Lower lobe of right lung (tissue), 2 donors: ENCODE data around the gene VASP. TPM values are rescaled to one million over a fixed set of nuclear protein-coding genes. Genes with fewer than 3 reads are reported as not detected.

Source experiments
- ATAC-seq, 2 donors: fragments of 200-7000 bp; cut with Tn5 transposase; one replicate each; pipeline ENCODE4 v1.9.1; 2020 to 2022; ENCODE audit warnings: mild to moderate bottlenecking in 2 of 2, moderate library complexity in 2 of 2
- DNase-seq: peaks from one replicate; pipeline ENCODE4 v3.0.0-alpha.2; 2020
- H3K27ac ChIP-seq: fragments of 200-600 bp; one replicate; pipeline ENCODE4 v1.8.0; 2022
- H3K27me3 ChIP-seq: fragments of 200-600 bp; one replicate; pipeline ENCODE4 v1.8.0; 2022; ENCODE audit warnings: low read depth
- H3K36me3 ChIP-seq: fragments of 200-600 bp; one replicate; pipeline ENCODE4 v1.8.0; 2022; ENCODE audit warnings: mild to moderate bottlenecking
- H3K4me1 ChIP-seq: fragments of 200-600 bp; one replicate; pipeline ENCODE4 v1.8.0; 2022
- H3K4me3 ChIP-seq: fragments of 200-600 bp; one replicate; pipeline ENCODE4 v1.8.0; 2022; ENCODE audit warnings: mild to moderate bottlenecking
- H3K9me3 ChIP-seq: fragments of 200-600 bp; one replicate; pipeline ENCODE4 v1.8.0; 2022
- CTCF ChIP-seq: fragments of 200-600 bp; IDR thresholded peaks from one replicate; pipeline ENCODE4 v1.8.0; 2022; ENCODE audit warnings: antibody characterized with exemption, mild to moderate bottlenecking
- intact Hi-C: fragments of 100-400 bp; cut with DNase I; formaldehyde crosslinking; loops from one replicate; pipeline ENCODE4 v1.11.0; 2022
- total RNA-seq: library from RNA; stranded (reverse); fragmentation: NEBNext Ultra II Directional; extraction: Animal tissue kit (Norgen Biotek cat#: 25700); gene quantifications from one replicate; pipeline ENCODE4 v1.2.1, GENCODE V29; 2021
- donor health status: DM: no; HTN: yes; CAD: no; lungs with severe emphysema.

VASP gene
- total RNA-seq, 1 donor from 2014 or later, result 190 TPM

- DNase-seq, result no peak
- Histone ChIP-seq H3K4me3 (no peak overlapping the region), H3K27me3 (peaks cover 12% of the 10 kb centered on the region)
Observed at GRCh38 chr19:45471931-45472562, 35.2 kb upstream of the VASP start.

GRCh38 chr19:45472563-45473366 lies 34.5 kb upstream of the VASP start:
- Histone ChIP-seq H3K4me3 (no peak overlapping the region), H3K9me3 (no peaks in the 10 kb centered on the region), H3K27ac (no peak overlapping the region), H3K4me1 (peaks cover 40% of the 10 kb centered on the region), H3K27me3 (peaks cover 12% of the 10 kb centered on the region), H3K36me3 (no peaks in the 10 kb centered on the region)
- DNase-seq, result no peak
- no peak for ATAC-seq
- no peak for TF ChIP-seq CTCF
- intact Hi-C loops, result no loop called here

More at GRCh38 chr19:45471931-45472562, 35.2 kb upstream of the VASP start:
- intact Hi-C loops, result no loop called here
- Histone ChIP-seq H3K4me1 (peaks cover 37% of the 10 kb centered on the region), H3K9me3 (no peaks in the 10 kb centered on the region), H3K36me3 (no peaks in the 10 kb centered on the region), H3K27ac (no peak overlapping the region)
- TF ChIP-seq CTCF, result no peak
- no peak for ATAC-seq

GRCh38 chr19:45473367-45473681 lies 34.0 kb upstream of the VASP start:
- no peak overlapping the region for H3K4me3 ChIP-seq
- H3K9me3 ChIP-seq, result no peaks in the 10 kb centered on the region
- TF ChIP-seq CTCF, result no peak
- peaks cover 12% of the 10 kb centered on the region for H3K27me3 ChIP-seq
- intact Hi-C loops, result no loop called here
- DNase-seq (no peak), ATAC-seq (no peak)
- peaks cover 40% of the 10 kb centered on the region for H3K4me1 ChIP-seq
- no peaks in the 10 kb centered on the region for H3K36me3 ChIP-seq
- no peak overlapping the region for H3K27ac ChIP-seq

- no peak overlapping the region for H3K27ac ChIP-seq
- peaks cover 12% of the 10 kb centered on the region for H3K27me3 ChIP-seq
- H3K9me3 ChIP-seq, result no peaks in the 10 kb centered on the region
- H3K36me3 ChIP-seq, result no peaks in the 10 kb centered on the region
- intact Hi-C loops, result no loop called here
- no peak overlapping the region for H3K4me3 ChIP-seq
- DNase-seq, result no peak
- TF ChIP-seq CTCF, result no peak
- H3K4me1 ChIP-seq, result peaks cover 37% of the 10 kb centered on the region
- ATAC-seq, result no peak
Observed at GRCh38 chr19:45473682-45474605, 33.3 kb upstream of the VASP start.
